Left colon (tissue), 2 donors: ENCODE data around the gene FAM90A1. TPM values are rescaled to one million over a fixed set of nuclear protein-coding genes. Genes with fewer than 3 reads are reported as not detected.
"Not testable (repeated sequence)": the region's sequence is repeated elsewhere in the genome, so short reads cannot be mapped to it uniquely, and the experiment has no call there.

Experiments used
- ATAC-seq: fragments of 200-7000 bp; cut with Tn5 transposase; one replicate; pipeline ENCODE4 v1.9.1; 2020; ENCODE audit warnings: mild to moderate bottlenecking, moderate library complexity
- DNase-seq, 2 donors: peaks; one replicate each; pipeline ENCODE4 v3.0.0-alpha.2; 2020
- intact Hi-C, 2 donors: fragments of 100-400 bp; cut with DNase I in 1 of 2; cut with micrococcal nuclease in 1 of 2; formaldehyde crosslinking; loops; one replicate each; pipeline versions ENCODE4 v1.11.2 to v1.14.0; 2022; cut with DNase I, micrococcal nuclease
- total RNA-seq, 2 donors: library from RNA; stranded (reverse); fragmentation: NEBNext Ultra II Directional; extraction: Animal tissue kit (Norgen Biotek cat#: 25700); gene quantifications; one replicate each; pipeline ENCODE4 v1.2.1, GENCODE V29; 2021
- donor health status: DM: no; HTN: no; CAD: no.
- donor health status: DM: yes; HTN: yes; CAD: no.

FAM90A1 gene
- total RNA-seq, 2 donors from 2014 or later: 0.11 to 0.49 TPM

DNA sequence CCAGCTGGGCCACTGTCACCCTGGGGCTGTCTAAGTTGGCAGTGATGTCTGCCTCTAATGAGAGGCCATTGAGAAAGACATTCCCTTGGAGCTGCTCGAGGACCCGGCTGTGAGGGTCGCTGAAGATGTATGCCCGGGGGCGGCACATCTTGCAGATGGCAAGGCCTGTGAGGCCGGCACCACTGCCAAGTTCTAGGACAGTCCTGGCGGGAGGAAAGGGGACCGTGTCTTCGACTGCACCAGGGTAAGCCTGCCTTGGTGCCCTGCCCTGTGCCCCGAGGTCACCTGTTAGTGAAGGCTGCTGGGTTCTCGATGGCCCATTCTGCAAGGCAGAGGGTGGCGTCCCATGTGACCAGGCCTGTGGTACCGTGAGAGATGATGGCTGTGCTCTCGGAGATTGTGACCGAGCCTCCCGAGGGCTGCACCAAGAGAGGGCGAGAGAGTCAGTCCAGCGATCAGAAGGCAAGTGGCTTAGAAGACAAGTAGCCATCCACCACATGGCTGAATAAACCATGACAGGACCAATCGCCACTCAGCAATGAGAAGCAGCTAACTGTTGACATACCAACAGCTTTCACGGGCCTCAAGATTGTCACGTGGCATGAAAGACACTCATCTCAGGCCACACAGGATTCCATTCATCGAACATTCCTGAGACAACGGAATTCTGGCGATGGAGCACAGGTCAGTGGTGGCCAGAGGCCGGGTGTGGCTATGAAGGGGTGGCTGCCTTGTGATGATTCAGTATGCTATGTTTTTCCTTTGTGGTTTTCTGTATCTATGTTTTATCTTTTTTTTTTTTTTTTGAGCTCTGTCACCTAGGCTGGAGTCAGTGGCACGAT, 8.1 kb upstream of the FAM90A1 start:
- intact Hi-C loops: loop anchor here in 1 of 2 donors (5.0 kb wide), 1 partner anchor 128 kb away; no protein-coding TSS in a partner anchor
- not testable (repeated sequence) for ATAC-seq, DNase-seq

- not testable (repeated sequence) for DNase-seq, ATAC-seq
- intact Hi-C loops: loop anchor here in 1 of 2 donors (5.0 kb wide), 1 partner anchor 127 kb away; no protein-coding TSS in a partner anchor
Measured at GRCh38 chr12:8234746-8235145, 7.3 kb upstream of the FAM90A1 start.

- intact Hi-C loops, ATAC-seq, DNase-seq: not testable (repeated sequence)
Measured at GRCh38 chr12:8233935-8234495, 6.6 kb upstream of the FAM90A1 start.

- ATAC-seq, intact Hi-C loops: not testable (repeated sequence)
Measured at GRCh38 chr12:8233300-8233855, 6.0 kb upstream of the FAM90A1 start.

DNA sequence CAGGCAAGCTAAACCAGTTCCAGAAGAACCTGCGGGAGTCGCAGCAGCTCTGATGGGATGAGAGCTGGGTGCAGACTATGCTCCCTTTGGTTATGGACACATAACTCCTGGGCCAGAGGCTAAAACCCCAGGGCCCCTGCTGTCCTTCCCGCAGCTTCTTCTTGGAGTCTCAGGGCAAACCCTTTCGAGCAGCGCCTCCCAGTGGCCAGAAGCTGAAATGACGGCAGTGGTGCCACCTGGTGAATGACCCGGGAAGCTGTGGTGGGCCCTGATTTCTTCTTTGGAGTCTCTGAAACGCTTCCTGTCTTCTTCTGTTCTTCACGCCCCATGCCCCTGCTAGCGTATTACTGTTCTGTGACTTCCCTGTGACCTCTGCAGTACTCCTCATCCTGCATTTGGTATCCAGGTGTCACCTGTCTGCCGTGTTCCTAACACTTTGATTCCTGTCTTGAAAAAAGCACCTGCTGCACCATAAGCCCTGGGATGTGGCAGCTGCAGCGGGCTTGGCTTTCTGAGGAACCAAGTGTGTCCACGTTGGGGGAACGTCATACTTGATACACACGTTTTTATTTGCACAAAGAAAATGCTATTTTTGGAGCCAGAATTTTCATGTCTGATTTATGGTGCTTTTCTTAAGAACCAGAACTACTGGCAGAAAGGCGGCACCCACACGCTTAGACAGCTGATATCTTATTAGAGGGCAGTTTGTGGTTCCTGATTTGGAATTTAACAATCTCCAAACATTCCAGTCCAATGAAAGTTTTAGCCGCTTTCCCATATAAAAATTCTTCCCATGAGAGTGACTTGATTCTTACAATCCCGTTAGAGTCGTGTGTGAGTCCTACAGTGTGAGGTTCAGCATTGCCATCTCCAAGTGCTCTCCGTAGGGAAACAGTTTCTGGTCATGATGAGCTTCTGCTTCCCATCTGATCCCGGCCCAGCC, 4.5 kb upstream of the FAM90A1 start:
- ATAC-seq, intact Hi-C loops: not testable (repeated sequence)
- DNase-seq: peak in 1 of 2 donors; percentile 62

More at GRCh38 chr12:8233300-8233855, 6.0 kb upstream of the FAM90A1 start:
- DNase-seq: not testable (repeated sequence)

- ATAC-seq, DNase-seq, intact Hi-C loops: not testable (repeated sequence)
Measured at GRCh38 chr12:8231049-8231448, 3.6 kb upstream of the FAM90A1 start.

- ATAC-seq, intact Hi-C loops, DNase-seq: not testable (repeated sequence)
Measured at GRCh38 chr12:8229486-8229885, 2.1 kb upstream of the FAM90A1 start.

GRCh38 chr12:8228607-8229006, 1.2 kb upstream of the FAM90A1 start:
- ATAC-seq, intact Hi-C loops, DNase-seq: not testable (repeated sequence)

DNA sequence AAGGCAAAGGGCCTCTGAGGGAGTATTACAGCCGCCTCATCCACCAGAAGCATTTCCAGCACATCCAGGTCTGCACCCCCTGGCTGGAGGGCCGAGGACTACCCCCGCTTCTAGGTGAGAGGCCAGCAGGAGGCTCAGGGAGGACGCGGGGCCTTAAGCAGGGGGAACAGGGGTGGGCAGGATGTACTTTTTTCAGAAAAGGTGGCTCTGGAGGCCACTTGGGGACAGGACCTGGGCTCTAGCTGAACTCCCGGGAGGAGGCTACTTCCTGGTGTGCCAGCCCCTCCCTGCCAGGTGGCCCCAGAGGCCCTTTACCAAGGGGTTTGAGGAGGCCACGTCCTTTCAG, 287 bp upstream of the FAM90A1 start:
- intact Hi-C loops, DNase-seq, ATAC-seq: not testable (repeated sequence)

DNA sequence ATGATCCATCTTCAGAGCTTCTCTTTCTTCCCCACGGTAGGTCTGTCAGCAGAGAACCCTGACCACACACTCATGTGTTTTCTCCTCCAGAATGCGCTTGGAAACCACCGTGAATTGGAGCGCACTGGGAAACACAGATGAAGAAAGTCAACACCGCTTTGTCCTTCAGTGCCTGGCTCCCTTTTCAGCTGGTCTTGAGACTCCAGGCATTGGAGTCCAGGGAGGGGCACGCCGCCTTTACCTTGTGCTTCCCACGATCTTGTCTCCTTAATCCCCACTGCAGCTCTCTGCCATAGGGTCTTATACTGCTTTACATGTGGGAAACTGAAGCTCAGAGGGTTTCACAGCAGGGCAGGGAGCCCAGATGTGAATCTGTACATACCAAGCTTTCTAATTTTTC, 1.1 kb downstream of the FAM90A1 start:
- no peak for ATAC-seq
- intact Hi-C loops: no loop called here
- DNase-seq: no peak

GRCh38 chr12:8224782-8225181, 2.6 kb downstream of the FAM90A1 start:
- intact Hi-C loops, DNase-seq, ATAC-seq: not testable (repeated sequence)

DNA sequence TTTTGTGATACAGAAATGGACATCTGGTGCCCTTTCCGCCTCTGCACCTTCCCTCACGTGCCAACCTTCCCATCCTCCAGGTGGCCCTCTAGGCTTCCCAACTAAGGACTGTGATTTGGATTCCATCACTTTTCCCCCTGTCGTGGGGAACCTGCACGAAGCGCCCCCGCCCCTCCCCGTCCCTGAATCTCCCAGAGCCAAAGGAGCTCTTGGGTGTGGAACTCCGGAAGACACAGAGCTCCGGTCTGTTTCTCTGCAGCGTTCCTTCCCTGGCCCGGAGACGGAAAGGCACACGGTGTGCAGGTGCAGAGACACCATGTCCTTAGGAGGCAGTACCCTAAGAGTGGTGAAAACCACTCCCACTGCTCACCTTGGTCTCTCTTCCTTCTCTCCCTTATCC, 3.8 kb downstream of the FAM90A1 start:
- intact Hi-C loops, ATAC-seq, DNase-seq: not testable (repeated sequence)

DNA sequence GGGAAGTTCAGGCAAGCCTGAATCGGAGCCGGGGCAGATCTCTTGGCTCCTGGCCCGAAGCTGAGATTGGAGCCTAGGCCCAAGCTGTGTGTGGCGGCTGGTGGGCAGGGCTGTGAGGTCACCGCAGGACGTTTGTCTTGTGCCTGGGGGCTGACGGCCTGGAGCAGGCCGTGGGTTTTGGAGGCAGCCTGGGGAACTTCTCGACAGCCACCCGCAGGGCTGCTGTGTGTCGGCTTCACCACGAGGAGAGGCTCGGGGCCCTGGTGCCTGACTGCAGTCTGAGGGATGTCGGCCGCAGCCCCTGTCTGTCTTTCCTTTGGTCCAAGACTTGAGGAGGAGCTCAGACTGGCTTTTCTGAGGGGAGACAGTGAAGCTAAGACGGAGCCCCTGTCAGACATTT, 5.1 kb downstream of the FAM90A1 start:
- ATAC-seq, intact Hi-C loops, DNase-seq: not testable (repeated sequence)

DNA sequence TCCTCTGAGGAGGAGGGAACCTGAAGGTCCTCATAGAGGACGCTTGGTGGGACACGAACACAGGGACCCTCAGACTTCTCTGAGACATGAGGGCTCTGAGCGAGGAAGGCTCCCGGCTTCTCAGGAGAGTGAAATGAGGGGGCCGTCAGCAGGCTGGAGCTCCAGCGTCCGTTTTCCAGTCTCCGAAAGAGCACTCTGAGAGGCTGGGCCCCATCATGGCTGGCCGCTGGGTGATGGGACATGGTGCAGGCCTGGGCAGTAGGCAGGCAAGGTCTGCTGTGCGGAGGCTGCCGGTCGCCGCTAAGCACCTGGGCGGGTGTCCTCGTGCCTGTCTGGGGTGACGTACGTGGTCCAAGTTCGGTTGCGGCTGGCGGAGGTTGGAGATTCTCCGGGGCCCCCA, 5.6 kb downstream of the FAM90A1 start:
- DNase-seq, intact Hi-C loops, ATAC-seq: not testable (repeated sequence)

DNA sequence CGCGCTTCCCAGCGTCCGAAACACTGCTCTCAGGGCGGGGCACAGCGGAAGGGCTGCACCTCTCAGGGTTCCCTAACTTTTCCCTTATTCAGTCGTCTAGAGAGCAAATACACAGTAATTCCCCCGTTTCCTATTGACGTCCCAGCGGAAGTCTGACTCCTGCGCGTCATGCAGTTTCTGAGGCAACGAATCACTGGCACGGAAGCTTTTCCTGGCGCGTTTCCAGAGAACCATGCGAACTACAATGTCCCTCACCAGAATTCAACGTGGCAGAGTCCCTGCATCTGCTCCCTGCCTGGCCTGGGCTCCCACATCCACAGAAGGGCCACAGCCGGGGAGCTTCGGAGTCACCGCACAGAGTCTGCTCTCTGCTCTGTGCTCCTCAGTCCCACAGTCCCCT, 6.0 kb downstream of the FAM90A1 start:
- ATAC-seq, intact Hi-C loops, DNase-seq: not testable (repeated sequence)

GRCh38 chr12:8218711-8219382, 8.6 kb downstream of the FAM90A1 start:
- ATAC-seq, intact Hi-C loops, DNase-seq: not testable (repeated sequence)

DNA sequence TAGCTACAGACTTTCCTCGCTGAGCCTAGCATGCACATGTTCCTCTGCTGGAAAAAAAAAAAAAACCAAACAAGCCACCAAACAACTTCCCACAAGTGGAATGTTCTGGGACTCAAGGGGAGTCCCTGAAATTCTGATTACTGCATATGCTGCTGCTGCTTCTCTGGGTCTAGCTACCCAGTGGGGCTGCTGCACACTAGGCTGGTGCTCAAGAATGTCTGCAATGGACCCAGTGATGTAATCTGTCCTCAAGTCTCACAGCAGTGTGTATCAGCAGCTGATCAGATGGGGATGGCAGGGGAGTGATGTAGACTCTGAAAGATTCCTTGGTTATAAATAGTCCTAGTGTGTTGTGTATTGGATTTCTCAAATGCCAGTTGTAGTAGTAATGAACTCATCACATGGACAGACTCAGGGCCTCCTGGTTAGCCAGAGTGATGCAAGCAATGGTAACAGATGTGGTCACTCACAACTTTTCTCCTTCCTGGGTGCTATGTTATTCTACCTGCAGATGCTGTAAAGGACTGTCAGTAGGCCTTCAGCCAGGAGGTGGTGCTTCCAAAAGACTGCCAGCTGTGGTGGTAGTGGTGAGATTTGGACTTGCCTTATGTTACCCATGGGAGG, 29.6 kb downstream of the FAM90A1 start:
- intact Hi-C loops, DNase-seq, ATAC-seq: not testable (repeated sequence)
